SHP77 treated with DMSO at 0.1 percent for 48 hours (cell line): Measurements from ENCODE around the gene MLLT3.

Experiments
- DNase-seq: peaks from one replicate; lab custom pipeline; 2025; lab: John Stamatoyannopoulos, UW

MLLT3 gene

DNA sequence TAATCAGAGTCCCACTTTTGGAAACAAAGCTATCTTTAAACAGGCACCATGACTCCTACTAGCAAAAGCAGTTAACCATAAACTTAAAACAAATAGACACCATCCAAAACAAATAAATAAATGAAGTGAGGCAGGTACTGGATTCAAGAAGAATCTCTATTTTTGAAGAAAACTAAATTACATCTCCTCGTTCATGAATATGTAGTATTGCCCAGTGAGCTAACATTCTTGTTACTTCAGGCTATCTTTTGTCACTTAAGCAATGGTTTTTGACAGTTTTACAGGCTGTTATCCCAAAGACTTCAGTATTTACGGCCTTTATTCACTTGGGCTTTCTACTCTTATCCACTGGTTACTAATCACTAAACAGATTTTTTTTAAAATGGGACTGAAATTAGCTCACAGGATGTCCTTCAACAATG is 242.5 kb downstream of the MLLT3 start:
- no peak for DNase-seq

DNA sequence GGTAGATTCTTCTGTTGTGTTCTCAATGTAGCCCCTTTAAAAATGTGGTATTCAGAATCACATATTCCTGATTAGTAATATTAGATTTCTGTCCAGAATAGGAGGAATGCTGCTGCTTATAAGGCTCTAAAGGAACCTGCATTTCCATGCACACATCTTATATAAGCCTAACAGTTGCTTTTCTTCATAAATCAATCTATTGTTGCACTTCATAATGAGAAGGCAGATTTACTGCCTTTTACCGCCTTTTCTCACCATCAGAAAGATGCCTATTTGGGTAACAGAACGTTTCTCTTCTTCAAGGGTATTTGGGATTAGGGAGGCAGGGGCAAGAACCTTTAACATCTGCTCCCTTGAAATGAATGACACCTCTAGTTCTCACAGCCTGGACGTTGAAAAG is 243.4 kb downstream of the MLLT3 start:
- DNase-seq: no peak

DNA sequence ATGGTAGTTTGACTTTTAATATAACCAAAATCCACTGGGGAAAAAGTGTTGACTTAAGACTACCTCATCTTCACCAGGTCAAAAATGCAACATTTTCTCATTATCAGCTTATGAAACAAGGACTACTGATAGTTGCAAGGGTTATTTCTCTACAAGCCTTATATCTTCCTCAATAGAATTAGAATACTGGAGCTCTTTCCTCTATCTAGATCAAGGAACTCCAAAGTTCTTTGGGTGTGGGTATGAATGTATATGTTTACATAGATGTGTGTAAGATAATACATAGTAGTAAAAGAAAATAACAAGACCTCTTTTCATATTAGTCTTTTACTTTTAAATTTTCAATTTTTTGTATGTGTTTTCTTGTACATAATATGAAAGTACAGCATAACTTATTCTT is 244.5 kb downstream of the MLLT3 start:
- no peak for DNase-seq

DNA sequence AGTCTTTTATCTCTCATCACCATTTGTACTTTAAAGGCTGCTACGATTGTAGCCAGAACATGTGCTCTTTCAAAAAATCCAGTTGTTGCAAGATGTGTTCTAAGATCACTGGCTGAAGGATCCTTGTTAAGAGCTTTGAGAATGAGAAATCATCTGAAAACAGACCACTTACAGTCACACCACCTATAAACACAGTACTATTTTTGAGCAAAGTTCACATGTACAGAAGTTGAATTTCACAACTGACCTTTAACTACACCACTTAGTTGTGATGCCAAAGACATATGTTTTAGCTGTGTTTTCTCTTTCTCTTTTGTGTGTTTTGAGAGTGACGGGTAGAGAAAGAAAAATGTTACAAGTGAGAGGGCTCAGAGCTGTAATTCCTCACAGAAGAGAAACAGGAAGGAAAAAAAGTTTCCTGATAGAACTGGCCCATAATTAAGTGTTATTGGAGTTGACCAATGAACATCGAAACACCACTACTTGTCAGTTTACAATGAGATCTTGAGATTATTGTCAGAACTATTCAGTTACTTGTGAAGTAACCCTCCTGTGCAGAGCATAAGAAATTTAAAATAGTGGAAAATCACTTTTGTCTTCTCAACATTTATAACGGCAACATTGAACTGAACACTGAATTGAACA is 245.4 kb downstream of the MLLT3 start:
- DNase-seq: no peak

DNA sequence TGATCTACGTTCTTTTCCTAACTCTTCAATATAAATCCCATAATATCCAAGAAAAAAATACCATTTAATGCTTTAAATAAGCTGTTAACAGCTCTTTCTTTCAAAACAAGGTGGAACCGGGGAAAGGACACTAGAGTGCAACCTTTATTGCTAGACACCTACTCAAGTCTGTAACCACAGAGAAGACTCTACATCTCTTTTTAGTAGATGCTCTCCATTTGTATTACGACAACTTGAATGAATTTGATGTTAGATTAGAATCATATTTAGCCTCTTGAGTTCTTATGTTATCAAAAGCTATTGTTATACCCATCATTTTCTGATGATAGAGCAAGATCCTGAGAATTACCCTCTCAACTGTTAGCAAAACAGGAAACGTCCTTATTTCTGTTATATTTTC is 246.3 kb downstream of the MLLT3 start:
- DNase-seq: no peak

DNA sequence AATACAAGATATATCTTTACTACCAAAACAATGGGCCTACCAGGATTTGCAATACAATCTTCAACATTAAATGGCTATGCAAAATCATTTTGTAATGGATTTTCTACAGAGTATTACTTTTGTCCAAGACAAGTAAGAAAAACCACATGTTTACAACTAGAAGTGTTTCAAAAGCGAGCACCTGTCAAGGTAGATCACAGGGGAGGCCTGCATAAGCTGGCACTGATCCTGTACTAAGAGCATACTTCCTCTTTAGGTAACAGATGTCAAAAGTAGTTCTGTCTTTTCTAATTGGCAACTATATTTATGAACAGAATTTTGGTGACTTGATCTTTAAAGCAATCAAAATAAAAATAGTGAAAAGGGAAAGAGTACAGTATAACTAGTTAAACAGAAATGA is 249.0 kb downstream of the MLLT3 start:
- no peak for DNase-seq

DNA sequence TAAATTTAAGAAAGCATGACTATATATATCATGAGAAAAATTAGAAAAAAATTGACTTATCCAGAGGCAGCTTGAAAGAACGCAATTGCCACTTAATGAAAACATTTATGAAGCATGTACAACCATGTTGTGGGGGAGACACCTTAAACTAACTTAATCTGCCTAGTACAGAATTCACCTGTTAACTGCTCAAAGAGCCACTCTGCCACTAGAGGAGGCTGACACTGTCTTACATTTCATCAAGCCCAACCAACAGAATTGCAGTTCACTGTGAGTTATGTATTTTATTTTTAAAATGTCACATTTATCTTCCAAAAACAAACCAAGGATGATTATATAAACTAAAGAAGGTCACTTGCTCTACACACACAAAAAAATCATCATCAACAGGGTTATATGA is 252.9 kb downstream of the MLLT3 start:
- no peak for DNase-seq

DNA sequence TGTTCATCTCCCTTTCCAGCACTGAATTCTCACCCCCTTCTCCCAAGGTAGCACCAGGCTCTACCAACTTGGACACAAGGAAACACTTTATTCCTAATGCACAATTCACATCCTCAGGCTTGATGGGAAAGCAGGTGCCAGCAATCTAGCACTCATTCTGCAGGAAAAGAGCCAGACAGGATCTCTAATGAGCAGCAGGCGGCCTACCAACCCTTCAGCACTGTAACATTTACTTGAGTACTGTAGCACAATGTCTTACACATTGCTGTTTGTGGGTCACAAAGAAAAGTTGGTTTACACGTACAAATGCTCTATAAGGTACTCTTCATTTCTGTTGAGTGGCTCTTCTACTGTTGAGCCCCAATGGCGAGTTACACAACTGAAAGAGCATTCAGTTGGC is 254.4 kb downstream of the MLLT3 start:
- no peak for DNase-seq

DNA sequence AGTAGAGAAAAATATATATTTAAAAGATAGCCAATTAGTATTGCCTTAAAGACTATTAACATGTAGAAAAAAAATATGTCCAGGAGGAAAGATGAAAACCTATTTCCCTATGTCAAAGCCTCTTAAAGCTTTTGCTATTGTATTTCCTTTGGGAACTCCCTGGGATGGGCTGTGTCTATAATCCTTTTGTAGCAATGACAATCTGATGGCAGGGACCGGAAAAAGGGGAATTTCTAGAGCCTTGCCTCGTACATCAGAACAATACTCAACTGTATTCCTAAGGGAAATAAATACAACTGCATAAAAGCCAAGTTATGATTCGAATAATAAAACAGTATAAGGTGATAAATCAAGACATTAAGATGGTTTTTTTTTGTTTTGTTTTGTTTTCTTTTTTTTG is 257.3 kb downstream of the MLLT3 start:
- no peak for DNase-seq

DNA sequence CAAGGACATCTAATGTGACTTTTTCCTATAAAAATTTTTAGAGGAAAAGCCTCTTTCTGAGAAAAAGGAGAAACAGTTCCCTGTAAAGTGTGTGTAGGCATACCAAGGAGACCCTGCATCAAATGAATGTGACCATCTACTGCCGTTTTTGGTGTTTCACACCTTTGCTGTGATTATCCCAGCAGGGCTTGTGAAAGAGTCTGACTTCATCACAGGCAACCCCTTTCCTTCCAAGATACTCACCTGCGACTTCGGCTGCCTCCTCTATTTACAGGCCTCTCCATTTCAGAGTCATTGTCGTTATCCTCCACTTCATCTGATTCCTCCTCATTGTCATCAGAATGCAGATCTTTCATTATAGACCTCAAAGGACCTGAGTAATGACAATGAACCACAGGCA is 259.1 kb downstream of the MLLT3 start:
- DNase-seq: no peak

DNA sequence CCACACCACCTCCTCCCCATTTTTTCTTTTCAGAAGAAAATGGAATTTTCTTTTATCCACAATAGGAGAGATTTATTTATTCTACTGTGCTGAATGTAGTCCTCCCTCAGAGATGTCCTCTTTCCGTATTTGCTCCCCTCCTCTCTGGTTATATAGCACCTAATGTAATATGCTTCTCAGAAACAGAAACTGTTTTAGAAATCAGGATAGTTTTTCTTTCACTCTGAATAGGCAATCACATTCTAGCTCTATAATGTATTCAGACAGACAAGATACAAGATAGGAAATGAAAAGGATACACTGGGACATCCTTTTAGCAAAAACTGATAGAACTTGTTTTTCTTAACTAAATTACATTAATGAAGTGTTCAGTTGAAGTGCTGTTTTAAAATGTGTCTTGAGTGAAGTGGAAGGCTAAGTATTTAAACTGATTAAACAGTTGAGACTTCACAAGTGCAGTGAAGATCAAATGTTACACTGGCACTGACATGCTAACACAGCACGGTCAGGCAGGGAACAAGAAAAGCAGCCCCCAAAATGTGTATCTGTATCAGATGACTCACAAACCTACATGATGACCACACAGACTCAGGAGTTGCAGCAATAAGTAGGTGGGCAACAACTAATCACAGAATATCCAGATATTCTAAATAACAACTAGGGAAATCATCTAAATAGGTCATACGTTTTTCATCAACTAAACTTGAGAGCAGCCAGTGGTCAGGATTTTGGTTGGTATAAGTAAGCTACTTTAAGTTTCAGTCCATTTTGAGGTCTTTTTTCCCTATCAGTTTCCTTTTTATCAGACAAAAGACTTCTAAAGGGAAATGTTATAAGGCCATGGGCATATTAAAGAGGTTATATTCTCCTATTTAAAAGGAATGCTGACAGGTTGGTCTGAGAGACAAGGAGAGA is 260.4 kb downstream of the MLLT3 start:
- DNase-seq: no peak

DNA sequence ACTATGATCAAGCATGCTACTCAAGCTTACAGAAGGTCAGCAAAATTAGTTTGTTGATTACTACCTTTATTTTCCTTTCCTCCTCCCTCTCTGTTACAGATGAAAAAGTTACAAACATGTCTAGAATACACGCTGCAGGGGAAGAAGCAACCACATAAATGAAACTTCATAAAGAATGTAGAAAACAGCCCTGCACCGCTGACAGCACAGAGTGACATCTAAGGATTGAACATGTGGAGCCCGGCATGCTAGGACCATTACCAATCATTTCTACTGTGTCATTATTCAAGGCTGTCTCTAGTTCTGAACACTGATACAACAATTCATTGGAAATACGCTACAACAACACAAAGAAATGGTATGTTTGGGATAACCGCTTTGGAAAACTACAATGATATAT is 261.1 kb downstream of the MLLT3 start:
- DNase-seq: no peak

DNA sequence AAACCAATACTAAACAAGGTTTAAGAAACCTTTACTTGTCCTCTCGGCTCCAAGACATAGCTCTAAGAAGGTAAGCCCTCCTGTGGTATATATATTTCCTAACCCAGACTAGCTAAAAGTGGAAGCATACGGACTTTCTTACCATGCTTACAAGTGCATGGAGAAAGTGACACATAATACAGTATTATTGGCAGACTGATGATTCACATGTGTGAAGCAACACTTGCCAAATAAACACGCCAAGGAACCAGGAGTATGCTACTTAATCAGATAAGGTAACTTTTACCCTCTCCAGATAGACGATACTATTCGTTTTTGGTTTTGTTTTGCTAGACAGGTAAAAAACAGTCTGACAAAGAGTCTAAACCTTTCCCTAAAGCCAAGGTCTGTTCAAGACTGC is 264.1 kb downstream of the MLLT3 start:
- no peak for DNase-seq

DNA sequence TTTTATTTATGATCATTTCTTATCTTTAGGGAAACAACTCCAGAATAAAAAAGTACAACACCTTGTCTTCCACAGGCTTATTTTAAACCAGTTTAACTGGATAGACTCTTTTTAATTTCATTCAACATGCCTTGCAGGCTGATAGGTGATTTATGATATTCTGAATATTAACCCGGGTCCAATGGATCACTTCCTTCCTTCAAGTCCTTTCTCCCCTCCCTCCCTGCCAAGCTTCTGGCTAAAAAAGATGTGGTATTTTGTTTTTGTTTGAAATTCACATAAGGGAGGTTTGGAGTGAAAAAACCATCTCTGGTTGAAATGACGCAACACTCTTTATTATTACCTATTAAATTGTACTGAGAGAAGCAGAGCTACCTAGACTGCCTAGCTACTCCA is 265.3 kb downstream of the MLLT3 start:
- no peak for DNase-seq

DNA sequence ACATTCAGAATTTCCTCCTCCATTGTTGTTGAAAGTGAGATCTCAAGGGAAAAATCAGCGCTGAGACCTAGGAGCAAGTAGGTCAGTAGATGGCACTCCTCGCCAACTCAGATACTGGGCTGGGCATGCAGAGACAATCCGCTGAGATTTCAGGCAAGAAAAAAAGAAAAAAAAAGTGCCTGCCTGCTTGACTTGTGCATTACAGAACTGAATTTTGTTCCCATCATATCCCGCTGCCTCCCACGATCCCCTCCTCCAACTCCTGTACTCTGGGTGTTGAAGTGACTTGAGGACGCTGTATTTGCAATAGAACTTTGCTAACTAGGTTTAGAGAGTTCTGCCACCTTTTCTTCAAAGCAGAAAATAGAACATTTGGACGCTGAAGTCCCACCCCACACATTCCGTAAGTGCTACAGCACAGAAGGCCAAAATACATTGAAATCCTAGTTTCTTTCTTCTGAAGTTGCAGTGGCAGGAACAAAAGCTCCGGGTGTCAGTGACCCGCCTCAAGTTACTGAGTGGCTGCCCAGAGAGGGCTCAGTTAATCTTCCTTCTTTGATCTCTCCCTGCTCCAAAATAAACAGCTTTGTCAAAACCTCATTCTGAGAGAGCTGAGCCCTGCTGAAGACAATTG is 265.8 kb downstream of the MLLT3 start:
- no peak for DNase-seq

DNA sequence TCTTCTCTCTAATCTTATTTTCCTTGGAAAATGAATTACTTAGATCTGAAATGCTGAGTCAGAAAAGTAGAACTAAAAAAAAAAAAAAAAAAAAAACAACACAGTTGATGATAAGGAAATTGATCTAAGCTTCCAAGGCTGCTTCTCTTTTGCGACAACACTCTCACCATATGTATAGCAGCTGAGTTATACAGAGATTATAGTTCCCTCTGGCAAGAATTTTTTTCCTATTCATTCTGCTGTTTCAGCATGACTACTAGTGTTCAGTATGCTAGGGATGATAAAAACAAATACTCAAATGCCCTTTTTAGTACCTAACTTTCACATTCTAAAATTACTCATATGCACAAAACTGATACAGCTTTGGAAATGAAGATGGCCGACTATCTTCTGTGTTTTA is 267.3 kb downstream of the MLLT3 start:
- DNase-seq: no peak

DNA sequence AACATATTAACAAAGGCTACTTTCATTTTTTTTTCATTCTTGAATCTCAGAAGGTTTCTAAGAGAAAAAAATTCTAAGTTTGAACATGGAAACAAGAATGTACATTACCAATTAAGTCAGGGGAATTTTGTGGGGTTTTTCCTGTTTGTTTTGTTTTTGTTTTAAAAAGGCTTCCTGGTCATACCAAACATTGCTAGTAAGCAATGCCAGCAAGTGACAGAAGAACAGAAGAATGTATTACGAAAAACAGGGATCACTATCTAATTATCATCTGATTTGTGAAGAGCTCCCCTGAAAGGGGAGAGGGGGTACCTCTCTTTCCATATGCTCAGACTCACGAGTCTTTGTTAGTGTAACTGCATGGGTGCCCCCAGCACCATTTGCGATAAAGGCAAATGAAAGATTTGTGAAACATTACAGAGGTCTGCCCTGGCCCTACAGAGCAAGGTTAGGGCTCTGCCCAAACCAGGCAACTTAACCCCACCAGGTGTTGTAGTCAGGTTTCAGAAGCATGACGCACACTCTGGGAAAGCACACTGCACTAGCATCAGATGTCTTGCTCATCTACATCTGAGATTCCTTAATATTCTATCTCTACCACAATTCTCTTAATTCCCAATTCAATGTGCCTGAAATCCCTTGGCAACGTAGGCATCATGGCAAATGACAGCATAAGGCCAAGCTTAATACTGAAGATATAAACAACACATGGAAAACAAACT is 268.2 kb downstream of the MLLT3 start:
- DNase-seq: no peak

DNA sequence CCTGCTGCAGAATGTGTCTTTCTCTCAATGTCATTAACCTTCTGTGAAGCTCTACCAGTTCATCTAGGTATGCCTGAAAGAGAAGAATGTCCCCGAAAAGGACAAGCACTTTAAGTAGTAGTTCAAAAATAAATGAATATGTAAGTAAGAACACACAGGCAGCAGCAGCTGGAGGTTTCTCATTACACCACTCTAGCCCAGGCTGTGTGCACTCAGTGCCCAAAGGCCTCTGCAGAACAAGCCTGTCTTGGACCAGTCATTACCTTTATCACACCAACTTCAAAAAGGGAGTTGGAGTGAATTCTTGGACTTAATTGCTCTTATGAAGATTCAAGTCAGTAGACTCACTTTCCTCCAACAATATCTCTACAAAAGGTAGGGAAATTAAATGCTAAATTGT is 268.8 kb downstream of the MLLT3 start:
- no peak for DNase-seq

DNA sequence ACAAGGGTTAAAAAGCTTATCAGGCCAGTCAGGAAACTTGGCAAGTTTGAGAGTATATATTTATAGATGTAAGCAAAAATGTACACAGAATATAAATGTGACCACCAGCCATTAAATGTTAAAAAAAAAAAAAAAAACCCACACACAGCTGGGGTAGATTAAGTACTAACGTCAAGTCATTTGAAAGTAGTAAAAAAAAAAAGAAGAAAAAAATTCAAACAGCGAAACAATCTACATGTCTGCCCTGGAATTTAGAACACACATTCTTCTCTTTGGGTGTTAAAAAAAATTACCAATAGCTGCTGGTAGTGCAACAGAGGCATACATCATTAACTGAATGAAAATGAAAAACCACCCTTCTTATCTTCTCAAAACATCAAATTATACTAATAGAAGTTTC is 269.7 kb downstream of the MLLT3 start:
- DNase-seq: no peak

DNA sequence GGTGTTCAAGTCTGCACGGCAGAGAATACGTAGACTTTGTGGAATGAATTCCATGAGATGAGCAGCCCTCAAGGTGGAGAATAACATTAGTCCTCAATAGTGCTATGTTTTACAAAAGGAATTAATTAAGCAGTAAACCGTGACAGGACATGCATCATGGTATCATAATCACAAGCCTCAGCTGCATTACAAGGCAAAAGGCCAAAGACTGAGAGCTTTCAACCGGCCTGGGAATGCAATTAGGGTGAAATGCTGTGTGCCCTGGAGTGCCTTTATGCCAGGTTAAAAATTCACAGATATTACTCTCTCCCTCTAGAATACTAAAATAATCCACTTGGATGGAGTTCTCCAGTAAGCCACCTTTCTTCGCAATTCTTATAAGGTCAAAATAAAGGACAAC is 270.6 kb downstream of the MLLT3 start:
- DNase-seq: no peak

DNA sequence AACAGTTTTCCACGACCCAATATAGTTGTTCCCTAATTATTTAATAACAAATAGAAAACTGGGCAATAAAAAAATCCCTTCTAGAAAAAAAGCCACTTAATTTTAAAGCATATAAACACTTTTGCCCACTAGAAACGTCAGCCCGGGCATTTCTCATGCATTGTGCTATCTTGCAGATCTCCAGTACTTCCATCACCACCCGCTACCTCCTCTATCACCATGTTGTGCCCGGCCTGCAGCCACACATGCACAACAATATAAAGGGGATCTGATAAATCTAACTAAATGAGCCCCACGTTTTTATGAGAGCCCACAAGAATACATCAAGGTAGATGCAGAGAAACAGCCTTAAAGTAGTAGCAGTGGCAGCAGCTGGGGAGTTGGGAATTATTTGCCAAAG is 272.7 kb downstream of the MLLT3 start:
- DNase-seq: no peak

DNA sequence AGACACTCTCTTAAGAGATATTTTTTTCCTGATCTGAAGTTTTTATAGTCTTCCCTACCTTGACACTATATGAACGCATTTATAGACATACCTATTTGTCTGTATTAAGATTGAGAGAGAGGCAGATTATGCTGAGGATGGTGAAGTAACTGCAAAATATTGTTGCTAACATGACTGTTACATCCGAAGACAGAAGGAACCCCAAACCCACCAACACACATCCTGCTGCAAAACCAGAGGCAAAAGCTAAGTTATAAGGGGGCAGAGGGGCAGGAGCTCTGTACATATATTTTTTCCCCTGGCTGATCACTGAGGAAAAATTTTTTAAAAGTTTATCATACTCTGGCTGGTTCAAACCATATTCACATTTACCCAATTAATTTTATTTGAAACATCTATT is 279.0 kb downstream of the MLLT3 start:
- DNase-seq: no peak

DNA sequence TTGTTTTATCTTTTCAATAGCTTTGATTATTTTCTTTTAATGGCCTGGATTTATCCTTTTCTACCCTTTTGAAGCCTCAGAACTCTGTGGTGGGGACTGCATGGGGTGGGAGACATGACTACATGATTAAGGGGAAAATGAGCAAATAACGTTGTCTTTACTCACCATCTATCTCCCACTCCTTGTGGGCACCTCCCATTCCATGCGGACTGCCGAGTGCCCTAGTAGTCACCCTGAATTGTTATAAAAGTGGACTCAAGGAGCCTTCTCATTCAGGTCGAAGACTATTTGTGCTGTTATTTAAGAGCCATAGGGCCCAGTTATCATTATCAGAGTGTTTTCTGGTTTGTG is 281.8 kb downstream of the MLLT3 start:
- no peak for DNase-seq
